ENCODE results near the gene PASK. TPM values are rescaled to one million over a fixed set of nuclear protein-coding genes. Genes with fewer than 3 reads are reported as not detected.

The PASK gene
- total RNA-seq, 4 donors from 2014 or later: 0.10 to 0.36 (median 0.28) TPM

GRCh38 chr2:241131531-241131930, 17.7 kb downstream of the PASK start:
- in situ Hi-C loops (cut with MboI; ENCODE audit: low sequenced_read_pairs in 4 of 4): no loop called here
- no peak overlapping the region for H3K4me3 ChIP-seq
- H3K27ac ChIP-seq: no peak overlapping the region
- intact Hi-C loops (cut with DNase I; ENCODE audit: low total_unique reads): no loop called here
- no peaks in the 10 kb centered on the region for H3K27me3 ChIP-seq
- no peaks in the 10 kb centered on the region for H3K36me3 ChIP-seq
- ATAC-seq (no peak), DNase-seq (no peak)
- no peaks in the 10 kb centered on the region for H3K4me1 ChIP-seq
- no peaks in the 10 kb centered on the region for H3K9me3 ChIP-seq
- no peak for TF ChIP-seq POLR2A (IDR thresholded peaks at IDR 0.05)
- TF ChIP-seq CTCF (IDR thresholded peaks at IDR 0.05 in 4 of 5, conservative IDR thresholded peaks at IDR 0.05 in 1 of 5): no peak

GRCh38 chr2:241130316-241130715, 19.0 kb downstream of the PASK start:
- no peaks in the 10 kb centered on the region for H3K27me3 ChIP-seq
- no peak for DNase-seq
- H3K4me3 ChIP-seq: no peak overlapping the region
- no peak for TF ChIP-seq POLR2A (IDR thresholded peaks at IDR 0.05)
- no peak for TF ChIP-seq CTCF (IDR thresholded peaks at IDR 0.05 in 4 of 5, conservative IDR thresholded peaks at IDR 0.05 in 1 of 5)
- no peak overlapping the region for H3K27ac ChIP-seq
- ATAC-seq: no peak
- intact Hi-C loops (cut with DNase I; ENCODE audit: low total_unique reads): no loop called here
- H3K36me3 ChIP-seq: no peaks in the 10 kb centered on the region
- no peaks in the 10 kb centered on the region for H3K4me1 ChIP-seq
- in situ Hi-C loops (cut with MboI; ENCODE audit: low sequenced_read_pairs in 4 of 4): no loop called here
- no peaks in the 10 kb centered on the region for H3K9me3 ChIP-seq

DNA sequence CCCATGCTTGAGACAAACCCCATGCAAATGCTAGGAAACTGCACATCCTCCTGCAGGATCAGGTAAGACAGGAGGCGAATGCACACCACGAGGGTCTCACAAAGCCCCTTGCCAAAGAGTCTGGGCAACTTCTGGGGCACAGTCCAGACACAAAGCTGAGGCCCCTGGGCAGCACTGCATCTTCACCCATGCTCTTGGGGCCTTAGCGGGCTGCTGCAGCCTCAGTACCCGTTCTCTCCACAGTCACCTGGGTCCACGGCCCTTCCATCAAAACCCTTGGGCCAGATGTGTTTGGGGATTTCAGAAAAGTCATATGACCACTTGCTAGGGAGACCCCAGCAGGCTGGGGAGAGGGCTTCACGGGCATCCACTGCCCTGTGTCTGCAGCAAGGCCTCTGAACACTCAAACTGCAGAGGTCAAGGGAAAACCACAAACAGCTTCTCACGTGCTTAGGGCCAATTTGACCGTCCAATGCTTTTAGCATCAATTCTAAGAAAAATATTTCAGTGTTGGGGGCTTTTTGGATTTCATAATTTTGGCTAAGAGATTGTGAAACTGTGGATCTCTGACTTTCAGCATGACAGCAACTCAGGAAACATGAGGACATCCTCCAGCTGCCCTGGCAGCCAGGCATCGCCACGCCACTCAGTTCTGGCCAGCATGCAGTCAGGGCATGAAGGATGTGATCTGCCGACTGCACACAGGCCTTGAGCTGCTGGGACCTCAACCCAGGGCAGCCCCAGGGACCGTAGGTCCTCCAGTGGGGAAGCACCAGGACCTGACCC, 20.0 kb downstream of the PASK start:
- H3K27me3 ChIP-seq: no peaks in the 10 kb centered on the region
- no peak for ATAC-seq
- in situ Hi-C loops (cut with MboI; ENCODE audit: low sequenced_read_pairs in 4 of 4): no loop called here
- no peaks in the 10 kb centered on the region for H3K4me1 ChIP-seq
- no peaks in the 10 kb centered on the region for H3K9me3 ChIP-seq
- intact Hi-C loops (cut with DNase I; ENCODE audit: low total_unique reads): no loop called here
- H3K4me3 ChIP-seq: no peak overlapping the region
- DNase-seq: no peak
- no peak overlapping the region for H3K27ac ChIP-seq
- H3K36me3 ChIP-seq: no peaks in the 10 kb centered on the region
- no peak for TF ChIP-seq CTCF (IDR thresholded peaks at IDR 0.05 in 4 of 5, conservative IDR thresholded peaks at IDR 0.05 in 1 of 5)
- no peak for TF ChIP-seq POLR2A (IDR thresholded peaks at IDR 0.05)

GRCh38 chr2:241128266-241128665, 21.0 kb downstream of the PASK start:
- ATAC-seq (no peak), DNase-seq (no peak)
- Histone ChIP-seq H3K4me3 (no peak overlapping the region), H3K9me3 (no peaks in the 10 kb centered on the region), H3K27ac (no peak overlapping the region), H3K27me3 (no peaks in the 10 kb centered on the region), H3K4me1 (no peaks in the 10 kb centered on the region), H3K36me3 (no peaks in the 10 kb centered on the region)
- TF ChIP-seq CTCF (IDR thresholded peaks at IDR 0.05 in 4 of 5, conservative IDR thresholded peaks at IDR 0.05 in 1 of 5) (no peak), POLR2A (IDR thresholded peaks at IDR 0.05) (no peak)
- in situ Hi-C loops (cut with MboI; ENCODE audit: low sequenced_read_pairs in 4 of 4): no loop called here
- intact Hi-C loops (cut with DNase I; ENCODE audit: low total_unique reads): no loop called here

Measured in gastrocnemius medialis (tissue), 4 donors.